SU-DHL-6 (cell line): ENCODE measurements around the gene ALDOB.

Source experiments
- H2AFZ ChIP-seq: fragments of 200-600 bp; sonication (generic); 2 replicates; pipeline ENCODE4 v1.6.1; 2014; ENCODE audit warnings: low read depth, mild to moderate bottlenecking, moderate library complexity, mixed read lengths, antibody characterized with exemption, low read length; ENCODE audit not compliant: severe bottlenecking
- H3F3A ChIP-seq: fragments of 200-600 bp; shearing (Covaris generic); 2 replicates; pipeline ENCODE4 v1.6.0; 2016; ENCODE audit warnings: antibody characterized with exemption, mild to moderate bottlenecking; ENCODE audit not compliant: insufficient read depth
- H3K27ac ChIP-seq: fragments of 200-600 bp; sonication (generic); 2 replicates; pipeline ENCODE4 v1.5.1; 2016; ENCODE audit warnings: low read depth, mild to moderate bottlenecking, low read length, moderate library complexity, mixed read lengths
- H3K27me3 ChIP-seq: fragments of 200-600 bp; sonication (generic), shearing (Covaris generic); 2 replicates; pipeline ENCODE4 v1.6.0; 2014; ENCODE audit warnings: mild to moderate bottlenecking, low read length
- H3K36me3 ChIP-seq: fragments of 200-600 bp; sonication (generic); 2 replicates; pipeline ENCODE4 v1.6.1; 2014; ENCODE audit warnings: mild to moderate bottlenecking, low read length, mixed read lengths
- H3K4me2 ChIP-seq: fragments of 300-600, 200-600 bp; shearing (Covaris generic), sonication (generic); 2 replicates; pipeline ENCODE4 v1.6.0; 2014; ENCODE audit warnings: low read length, low read depth, mild to moderate bottlenecking; ENCODE audit not compliant: poor library complexity, severe bottlenecking
- H3K4me3 ChIP-seq: fragments of 200-600 bp; sonication (generic); 2 replicates; pipeline ENCODE4 v1.5.1; 2014; ENCODE audit warnings: antibody characterized with exemption, low read length, mild to moderate bottlenecking, mixed read lengths; ENCODE audit not compliant: insufficient read depth, poor library complexity, severe bottlenecking
- H3K79me2 ChIP-seq: fragments of 200-600 bp; sonication (generic); 2 replicates; pipeline ENCODE4 v1.6.1; 2014; ENCODE audit warnings: mild to moderate bottlenecking, low read length, moderate library complexity; ENCODE audit not compliant: insufficient read depth
- H3K9ac ChIP-seq: fragments of 200-600 bp; sonication (generic); 2 replicates; pipeline ENCODE4 v1.7.0; 2014; ENCODE audit warnings: mild to moderate bottlenecking, low read length
- H3K9me2 ChIP-seq: fragments of 200-600 bp; sonication (generic); replicated peaks from 2 replicates; pipeline ENCODE4 v1.6.1; 2014; ENCODE audit warnings: low read length; ENCODE audit not compliant: insufficient read depth
- H3K9me3 ChIP-seq: fragments of 200-600 bp; sonication (generic); 2 replicates; pipeline ENCODE4 v1.6.1; 2014; ENCODE audit warnings: low read length, mixed read lengths; ENCODE audit not compliant: insufficient read depth
- H4K20me1 ChIP-seq: fragments of 200-600 bp; sonication (generic); 2 replicates; pipeline ENCODE4 v1.6.1; 2014; ENCODE audit warnings: low read depth, mild to moderate bottlenecking, antibody characterized with exemption, low read length, moderate library complexity, mixed read lengths
- EZH2phosphoT487 ChIP-seq: fragments of 200-600 bp; sonication (generic), shearing (Covaris generic); conservative IDR thresholded peaks from 2 replicates; pipeline ENCODE4 v1.6.1; 2018; ENCODE audit warnings: mild to moderate bottlenecking, antibody characterized with exemption, low read length, moderate library complexity, mixed read lengths
- TF ChIP-seq, protein P1 (sequence below): fragments of 200-600 bp; sonication (generic); IDR thresholded peaks from one replicate; pipeline ENCODE4 v1.5.1; 2017; ENCODE audit warnings: antibody characterized with exemption, mild to moderate bottlenecking, low read length, moderate library complexity; ENCODE audit not compliant: insufficient read depth, poor library complexity, severe bottlenecking

The ALDOB gene

GRCh38 chr9:101381118-101381517, 54.5 kb downstream of the ALDOB start:
- no peak overlapping the region for H3K27ac ChIP-seq
- TF ChIP-seq EZH2phosphoT487 = no peak
- TF ChIP-seq, protein P1, sequence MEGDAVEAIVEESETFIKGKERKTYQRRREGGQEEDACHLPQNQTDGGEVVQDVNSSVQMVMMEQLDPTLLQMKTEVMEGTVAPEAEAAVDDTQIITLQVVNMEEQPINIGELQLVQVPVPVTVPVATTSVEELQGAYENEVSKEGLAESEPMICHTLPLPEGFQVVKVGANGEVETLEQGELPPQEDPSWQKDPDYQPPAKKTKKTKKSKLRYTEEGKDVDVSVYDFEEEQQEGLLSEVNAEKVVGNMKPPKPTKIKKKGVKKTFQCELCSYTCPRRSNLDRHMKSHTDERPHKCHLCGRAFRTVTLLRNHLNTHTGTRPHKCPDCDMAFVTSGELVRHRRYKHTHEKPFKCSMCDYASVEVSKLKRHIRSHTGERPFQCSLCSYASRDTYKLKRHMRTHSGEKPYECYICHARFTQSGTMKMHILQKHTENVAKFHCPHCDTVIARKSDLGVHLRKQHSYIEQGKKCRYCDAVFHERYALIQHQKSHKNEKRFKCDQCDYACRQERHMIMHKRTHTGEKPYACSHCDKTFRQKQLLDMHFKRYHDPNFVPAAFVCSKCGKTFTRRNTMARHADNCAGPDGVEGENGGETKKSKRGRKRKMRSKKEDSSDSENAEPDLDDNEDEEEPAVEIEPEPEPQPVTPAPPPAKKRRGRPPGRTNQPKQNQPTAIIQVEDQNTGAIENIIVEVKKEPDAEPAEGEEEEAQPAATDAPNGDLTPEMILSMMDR = no peak
- no peaks in the 10 kb centered on the region for H3K9me2 ChIP-seq
- H3K9ac ChIP-seq = no peak overlapping the region
- H3K79me2 ChIP-seq = no peaks in the 10 kb centered on the region
- H3K27me3 ChIP-seq = no peaks in the 10 kb centered on the region
- no peaks in the 10 kb centered on the region for H3K9me3 ChIP-seq
- no peaks in the 10 kb centered on the region for H3F3A ChIP-seq
- no peak overlapping the region for H3K4me3 ChIP-seq
- no peak overlapping the region for H3K4me2 ChIP-seq
- no peaks in the 10 kb centered on the region for H4K20me1 ChIP-seq
- H3K36me3 ChIP-seq = peaks cover 2% of the 10 kb centered on the region; the same call in 1 of the 2 replicates
- no peak overlapping the region for H2AFZ ChIP-seq

- Histone ChIP-seq H3F3A (no peaks in the 10 kb centered on the region), H3K4me3 (no peak overlapping the region), H2AFZ (no peak overlapping the region), H4K20me1 (no peaks in the 10 kb centered on the region), H3K36me3 (no peaks in the 10 kb centered on the region), H3K27ac (no peak overlapping the region), H3K9me3 (no peaks in the 10 kb centered on the region), H3K4me2 (no peak overlapping the region), H3K27me3 (no peaks in the 10 kb centered on the region), H3K9ac (no peak overlapping the region), H3K79me2 (no peaks in the 10 kb centered on the region), H3K9me2 (no peaks in the 10 kb centered on the region)
- TF ChIP-seq, protein P1 = no peak
- TF ChIP-seq EZH2phosphoT487 = no peak
Observed at GRCh38 chr9:101380295-101380694, 55.3 kb downstream of the ALDOB start.

- H3K79me2 ChIP-seq = no peaks in the 10 kb centered on the region
- H2AFZ ChIP-seq = no peak overlapping the region
- H3K4me2 ChIP-seq = no peak overlapping the region
- no peaks in the 10 kb centered on the region for H3F3A ChIP-seq
- TF ChIP-seq EZH2phosphoT487 = no peak
- TF ChIP-seq, protein P1 = no peak
- H3K4me3 ChIP-seq = no peak overlapping the region
- no peaks in the 10 kb centered on the region for H3K9me3 ChIP-seq
- no peaks in the 10 kb centered on the region for H3K27me3 ChIP-seq
- H3K9ac ChIP-seq = no peak overlapping the region
- H3K9me2 ChIP-seq = no peaks in the 10 kb centered on the region
- H4K20me1 ChIP-seq = no peaks in the 10 kb centered on the region
- H3K36me3 ChIP-seq = no peaks in the 10 kb centered on the region
- H3K27ac ChIP-seq = no peak overlapping the region
Observed at GRCh38 chr9:101376111-101376848, 59.3 kb downstream of the ALDOB start.
